Hepatocyte (in vitro differentiated cells): ENCODE results near the gene PCDHB7. TPM values are rescaled to one million over a fixed set of nuclear protein-coding genes. Genes with fewer than 3 reads are reported as not detected.
A peak's percentile ranks its signal among the peaks of the same experiment; 100 is the strongest.
"Not testable (repeated sequence)": the region's sequence is repeated elsewhere in the genome, so short reads cannot be mapped to it uniquely, and the experiment has no call there.

Source experiments
- DNase-seq: peaks from one replicate; pipeline ENCODE4 v3.0.0-alpha.2; 2016; ENCODE audit warnings: low spot score
- H2AFZ ChIP-seq: fragments of 200-600 bp; sonication (generic); 2 replicates; pipeline ENCODE4 v1.6.0; 2016; ENCODE audit warnings: antibody characterized with exemption, mild to moderate bottlenecking
- H3K27ac ChIP-seq: fragments of 200-600 bp; sonication (generic); 2 replicates; pipeline ENCODE4 v1.5.1; 2016; ENCODE audit warnings: mild to moderate bottlenecking
- H3K27me3 ChIP-seq: fragments of 200-600 bp; sonication (generic); 2 replicates; pipeline ENCODE4 v1.6.1; 2016
- H3K36me3 ChIP-seq: fragments of 200-600 bp; sonication (generic); replicated peaks from 2 replicates; pipeline ENCODE4 v1.5.1; 2016; ENCODE audit warnings: low read depth; ENCODE audit not compliant: insufficient read depth
- H3K4me1 ChIP-seq: fragments of 200-600 bp; sonication (generic); 2 replicates; pipeline ENCODE4 v1.5.1; 2016; ENCODE audit warnings: mild to moderate bottlenecking, moderate library complexity; ENCODE audit not compliant: insufficient read depth
- H3K4me2 ChIP-seq: fragments of 200-600 bp; sonication (generic); 2 replicates; pipeline ENCODE4 v1.6.0; 2016
- H3K4me3 ChIP-seq: fragments of 200-600 bp; sonication (generic); 2 replicates; pipeline ENCODE4 v1.5.1; 2016; ENCODE audit warnings: mild to moderate bottlenecking
- H3K79me2 ChIP-seq: fragments of 200-600 bp; sonication (generic); 2 replicates; pipeline ENCODE4 v1.6.0; 2017; ENCODE audit warnings: mild to moderate bottlenecking
- H3K9me2 ChIP-seq: fragments of 200-600 bp; sonication (generic); replicated peaks from 2 replicates; pipeline ENCODE4 v1.6.0; 2017; ENCODE audit warnings: mild to moderate bottlenecking; ENCODE audit not compliant: insufficient read depth
- H3K9me3 ChIP-seq: fragments of 200-600 bp; sonication (generic); 2 replicates; pipeline ENCODE4 v1.5.1; 2016; ENCODE audit warnings: low read depth, mild to moderate bottlenecking
- H4K20me1 ChIP-seq: fragments of 200-600 bp; sonication (generic); 2 replicates; pipeline ENCODE4 v1.6.0; 2016; ENCODE audit warnings: mild to moderate bottlenecking; ENCODE audit not compliant: insufficient read depth, poor library complexity, severe bottlenecking
- EZH2 ChIP-seq: fragments of 200-600 bp; sonication (generic); IDR thresholded peaks from 2 replicates; pipeline ENCODE4 v1.6.1; 2016; ENCODE audit warnings: antibody characterized with exemption, mild to moderate bottlenecking, borderline replicate concordance
- EZH2phosphoT487 ChIP-seq: fragments of 200-600 bp; sonication (generic); IDR thresholded peaks from one replicate; pipeline ENCODE4 v1.6.1; 2018; ENCODE audit warnings: antibody characterized with exemption, mild to moderate bottlenecking, low read depth, moderate library complexity; ENCODE audit not compliant: unreplicated experiment, severe bottlenecking
- WGBS: methylation state at CpG from one replicate; pipeline ENCODE4 v1.1.6; 2016; ENCODE audit warnings: low lambda C conversion rate; ENCODE audit errors: missing lambda C conversion rate; 5-methylcytosine and 5-hydroxymethylcytosine counted together
- polyA plus RNA-seq: library from polyadenylated mRNA; unstranded; fragments of >200 nt; fragmentation: Nextera tagmentation; extraction: Ambion mirVana; gene quantifications from 2 replicates; pipeline ENCODE4 v1.2.1, GENCODE V29; 2016
- total RNA-seq: library from RNA; depleted of rRNA; stranded (reverse); fragments of >200 nt; gene quantifications from 2 replicates; pipeline ENCODE4 v1.2.3, GENCODE V29; 2014
- TF ChIP-seq, protein P1 (sequence below): fragments of 200-600 bp; sonication (generic); IDR thresholded peaks from 2 replicates; pipeline ENCODE4 v1.5.1; 2016; ENCODE audit warnings: antibody characterized with exemption, mild to moderate bottlenecking; ENCODE audit not compliant: poor library complexity

PCDHB7 gene
- total RNA-seq (0.48 and 0.53 TPM in 2 replicates), polyA plus RNA-seq (0.51 and 0.56 TPM in 2 replicates)

DNA sequence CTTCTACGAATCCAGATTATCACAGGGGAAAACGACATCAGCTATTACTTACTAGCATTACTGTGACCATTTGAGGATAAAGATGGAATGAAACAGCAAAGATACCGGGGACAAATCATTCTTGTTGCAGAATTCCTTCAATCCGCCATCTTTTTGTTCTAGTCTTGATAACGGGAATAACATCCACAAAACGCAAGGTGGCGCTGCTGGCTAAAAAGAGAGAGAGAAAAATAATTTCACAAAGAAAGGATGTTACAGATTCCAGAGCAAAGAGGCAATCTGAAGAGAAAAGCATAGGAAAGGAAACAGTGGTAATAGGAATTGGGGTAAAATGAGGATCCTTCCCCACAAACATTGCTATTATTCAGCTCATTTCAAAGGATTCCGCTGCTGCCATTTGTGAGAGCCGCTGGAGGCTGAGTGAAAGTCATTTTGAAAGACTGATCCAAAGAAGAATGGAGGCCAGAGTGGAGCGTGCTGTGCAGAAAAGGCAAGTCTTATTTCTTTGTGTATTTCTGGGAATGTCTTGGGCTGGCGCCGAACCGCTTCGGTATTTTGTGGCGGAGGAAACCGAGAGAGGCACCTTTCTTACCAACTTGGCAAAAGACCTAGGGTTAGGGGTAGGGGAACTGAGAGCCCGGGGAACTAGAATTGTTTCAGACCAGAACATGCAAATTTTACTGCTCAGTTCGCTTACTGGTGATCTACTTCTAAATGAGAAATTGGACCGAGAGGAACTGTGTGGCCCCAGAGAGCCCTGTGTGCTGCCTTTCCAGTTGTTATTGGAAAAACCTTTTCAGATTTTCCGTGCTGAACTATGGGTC is at the start of gene PCDHB7:
Gene PCDHB7 (plus strand): TSS at position 264 of the 824 bp plus-strand sequence. CDS start 192 bp downstream, at position 456.
- no peaks in the 10 kb centered on the region for H3K9me2 ChIP-seq
- no peaks in the 10 kb centered on the region for H3K4me1 ChIP-seq
- no peak within 1 kb of the TSS for H3K4me2 ChIP-seq
- no peaks in the 10 kb centered on the region for H3K27me3 ChIP-seq
- H4K20me1 ChIP-seq: no peaks in the 10 kb centered on the region
- no peak within 1 kb of the TSS for H3K27ac ChIP-seq
- DNase-seq: no peak
- no peak within 1 kb of the TSS for H2AFZ ChIP-seq
- 76% methylated on average over 20 of the region's 20 CpGs for WGBS
- TF ChIP-seq EZH2 (no peak), EZH2phosphoT487 (no peak)
- TF ChIP-seq, protein P1, sequence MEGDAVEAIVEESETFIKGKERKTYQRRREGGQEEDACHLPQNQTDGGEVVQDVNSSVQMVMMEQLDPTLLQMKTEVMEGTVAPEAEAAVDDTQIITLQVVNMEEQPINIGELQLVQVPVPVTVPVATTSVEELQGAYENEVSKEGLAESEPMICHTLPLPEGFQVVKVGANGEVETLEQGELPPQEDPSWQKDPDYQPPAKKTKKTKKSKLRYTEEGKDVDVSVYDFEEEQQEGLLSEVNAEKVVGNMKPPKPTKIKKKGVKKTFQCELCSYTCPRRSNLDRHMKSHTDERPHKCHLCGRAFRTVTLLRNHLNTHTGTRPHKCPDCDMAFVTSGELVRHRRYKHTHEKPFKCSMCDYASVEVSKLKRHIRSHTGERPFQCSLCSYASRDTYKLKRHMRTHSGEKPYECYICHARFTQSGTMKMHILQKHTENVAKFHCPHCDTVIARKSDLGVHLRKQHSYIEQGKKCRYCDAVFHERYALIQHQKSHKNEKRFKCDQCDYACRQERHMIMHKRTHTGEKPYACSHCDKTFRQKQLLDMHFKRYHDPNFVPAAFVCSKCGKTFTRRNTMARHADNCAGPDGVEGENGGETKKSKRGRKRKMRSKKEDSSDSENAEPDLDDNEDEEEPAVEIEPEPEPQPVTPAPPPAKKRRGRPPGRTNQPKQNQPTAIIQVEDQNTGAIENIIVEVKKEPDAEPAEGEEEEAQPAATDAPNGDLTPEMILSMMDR: peak; percentile 3
- peaks cover 10% of the 10 kb centered on the region for H3K9me3 ChIP-seq
- H3K36me3 ChIP-seq: no peaks in the 10 kb centered on the region
- H3K4me3 ChIP-seq: no peak within 1 kb of the TSS
- H3K79me2 ChIP-seq: no peaks in the 10 kb centered on the region

DNA sequence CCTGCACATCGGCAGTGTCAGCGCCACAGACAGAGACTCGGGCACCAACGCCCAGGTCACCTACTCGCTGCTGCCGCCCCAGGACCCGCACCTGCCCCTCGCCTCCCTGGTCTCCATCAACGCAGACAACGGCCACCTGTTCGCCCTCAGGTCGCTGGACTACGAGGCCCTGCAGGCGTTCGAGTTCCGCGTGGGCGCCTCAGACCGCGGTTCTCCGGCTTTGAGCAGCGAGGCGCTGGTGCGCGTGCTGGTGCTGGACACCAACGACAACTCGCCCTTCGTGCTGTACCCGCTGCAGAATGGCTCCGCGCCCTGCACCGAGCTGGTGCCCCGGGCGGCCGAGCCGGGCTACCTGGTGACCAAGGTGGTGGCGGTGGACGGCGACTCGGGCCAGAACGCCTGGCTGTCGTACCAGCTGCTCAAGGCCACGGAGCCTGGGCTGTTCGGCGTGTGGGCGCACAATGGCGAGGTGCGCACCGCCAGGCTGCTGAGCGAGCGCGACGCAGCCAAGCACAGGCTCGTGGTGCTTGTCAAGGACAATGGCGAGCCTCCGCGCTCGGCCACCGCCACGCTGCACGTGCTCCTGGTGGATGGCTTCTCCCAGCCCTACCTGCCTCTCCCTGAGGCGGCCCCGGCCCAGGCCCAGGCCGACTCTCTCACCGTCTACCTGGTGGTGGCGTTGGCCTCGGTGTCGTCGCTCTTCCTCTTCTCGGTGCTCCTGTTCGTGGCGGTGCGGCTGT is 48.9 kb upstream of the PCDHB7 start:
- not testable (repeated sequence) for H4K20me1 ChIP-seq, DNase-seq, H3K27ac ChIP-seq, H3K27me3 ChIP-seq, H3K9me2 ChIP-seq, H3K4me2 ChIP-seq, H3K4me3 ChIP-seq, H2AFZ ChIP-seq, H3K79me2 ChIP-seq, H3K4me1 ChIP-seq, H3K36me3 ChIP-seq
- peaks cover 18% of the 10 kb centered on the region for H3K9me3 ChIP-seq
- 99% methylated on average over 41 of the region's 73 CpGs for WGBS

DNA sequence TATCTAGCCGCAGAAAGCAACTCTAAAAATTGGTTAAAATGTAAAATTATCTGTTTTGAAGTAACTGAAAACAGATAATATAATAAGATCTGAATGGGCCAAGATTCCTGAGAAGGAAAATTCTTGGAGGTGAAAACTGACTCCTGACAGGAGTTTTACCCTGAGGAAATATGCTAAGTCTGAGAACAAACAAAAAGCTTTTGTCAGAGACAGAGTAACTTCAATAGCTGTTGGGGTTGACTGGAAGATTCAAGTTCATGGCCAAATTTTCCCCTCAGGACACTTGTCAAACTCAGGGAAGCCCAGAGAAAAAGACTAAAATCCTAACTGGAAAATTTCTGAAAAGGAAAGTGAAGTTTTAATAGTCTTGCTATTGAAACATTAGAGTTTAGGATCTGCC is 45.1 kb upstream of the PCDHB7 start:
- Histone ChIP-seq H4K20me1 (no peaks in the 10 kb centered on the region), H2AFZ (no peak overlapping the region), H3K36me3 (no peaks in the 10 kb centered on the region), H3K27me3 (no peaks in the 10 kb centered on the region), H3K4me1 (no peaks in the 10 kb centered on the region), H3K9me3 (peaks cover 8% of the 10 kb centered on the region), H3K4me2 (no peak overlapping the region), H3K27ac (no peak overlapping the region), H3K9me2 (no peaks in the 10 kb centered on the region), H3K4me3 (no peak overlapping the region), H3K79me2 (no peaks in the 10 kb centered on the region)
- no peak for TF ChIP-seq EZH2phosphoT487
- no peak for TF ChIP-seq EZH2
- TF ChIP-seq, protein P1: no peak
- no peak for DNase-seq
- WGBS: 78% methylated on average over 1 of the region's 1 CpG

DNA sequence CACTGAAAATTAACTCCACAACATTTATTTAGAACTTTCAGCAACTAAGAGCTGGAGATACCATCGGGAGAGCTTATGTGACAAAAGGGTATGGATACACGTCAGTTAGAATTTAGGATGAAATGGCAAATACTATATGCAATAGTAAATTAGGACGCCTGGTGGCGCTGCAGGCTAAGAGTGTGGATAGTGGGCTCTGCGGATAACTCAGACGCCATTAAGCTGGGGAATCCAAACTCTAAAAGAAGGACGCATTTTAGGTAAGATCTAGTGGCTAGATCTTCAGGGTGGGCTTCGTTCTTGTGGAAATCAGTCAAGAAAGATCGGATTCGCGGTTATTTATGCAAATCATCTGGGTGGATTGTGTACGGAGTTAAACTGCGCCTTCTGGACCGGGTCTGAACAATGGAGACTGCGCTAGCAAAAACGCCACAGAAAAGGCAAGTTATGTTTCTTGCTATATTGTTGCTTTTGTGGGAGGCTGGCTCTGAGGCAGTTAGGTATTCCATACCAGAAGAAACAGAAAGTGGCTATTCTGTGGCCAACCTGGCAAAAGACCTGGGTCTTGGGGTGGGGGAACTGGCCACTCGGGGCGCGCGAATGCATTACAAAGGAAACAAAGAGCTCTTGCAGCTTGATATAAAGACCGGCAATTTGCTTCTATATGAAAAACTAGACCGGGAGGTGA is 37.3 kb upstream of the PCDHB7 start, which contains the start of gene PCDHB5:
Gene PCDHB5 (plus strand): TSS at position 177 of the 688 bp plus-strand sequence. CDS start 229 bp downstream, at position 406.
- H3K79me2 ChIP-seq: no peaks in the 10 kb centered on the region
- DNase-seq: peak; percentile 36
- peak within 1 kb of the TSS; percentile 50 for H3K4me2 ChIP-seq
- TF ChIP-seq, protein P1: peak; percentile 24
- TF ChIP-seq EZH2: no peak
- no peaks in the 10 kb centered on the region for H3K4me1 ChIP-seq
- H3K27me3 ChIP-seq: no peaks in the 10 kb centered on the region
- H3K9me2 ChIP-seq: no peaks in the 10 kb centered on the region
- peak within 1 kb of the TSS; percentile 57 for H3K27ac ChIP-seq
- H3K36me3 ChIP-seq: no peaks in the 10 kb centered on the region
- peaks cover 49% of the 10 kb centered on the region for H3K9me3 ChIP-seq
- H2AFZ ChIP-seq: peak within 1 kb of the TSS; percentile 31
- peak within 1 kb of the TSS; percentile 4 for H3K4me3 ChIP-seq
- 54% methylated on average over 22 of the region's 22 CpGs for WGBS
- H4K20me1 ChIP-seq: no peaks in the 10 kb centered on the region
